ENCODE results near the gene RBM18. TPM values are rescaled to one million over a fixed set of nuclear protein-coding genes. Genes with fewer than 3 reads are reported as not detected.

Gene RBM18
- total RNA-seq, 4 donors from 2014 or later = 10.2 to 15.8 (median 11.9) TPM

DNA sequence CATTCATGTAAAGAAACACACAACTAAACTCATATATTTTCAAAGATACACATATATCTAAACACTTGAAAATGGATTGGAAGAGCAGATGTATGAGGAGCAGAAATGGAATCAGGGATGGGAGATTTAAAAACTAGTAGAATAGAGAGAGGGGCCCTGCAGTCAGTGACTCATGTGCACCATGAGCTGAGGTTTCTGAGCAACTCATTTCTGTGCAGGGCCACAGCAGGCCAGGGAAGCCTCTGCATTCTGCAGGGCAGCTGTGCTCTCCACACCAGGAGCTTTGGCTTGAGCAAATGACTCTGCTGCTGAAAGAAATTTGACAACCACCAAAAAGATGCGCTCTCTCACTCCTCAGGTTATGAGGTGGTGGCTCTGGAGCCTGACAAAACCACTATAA lies 63.0 kb downstream of the RBM18 start:
- Histone ChIP-seq H3K27ac (no peak overlapping the region), H3K36me3 (no peaks in the 10 kb centered on the region), H3K27me3 (peaks cover 19% of the 10 kb centered on the region), H3K4me3 (no peak overlapping the region), H3K4me1 (no peaks in the 10 kb centered on the region), H3K9me3 (no peaks in the 10 kb centered on the region)
- 88% methylated on average over 1 of the region's 1 CpG for WGBS
- DNase-seq (ENCODE audit: low spot score in 2 of 2) = no peak
- no peak for TF ChIP-seq POLR2A (IDR thresholded peaks at IDR 0.05)
- TF ChIP-seq, protein P1, sequence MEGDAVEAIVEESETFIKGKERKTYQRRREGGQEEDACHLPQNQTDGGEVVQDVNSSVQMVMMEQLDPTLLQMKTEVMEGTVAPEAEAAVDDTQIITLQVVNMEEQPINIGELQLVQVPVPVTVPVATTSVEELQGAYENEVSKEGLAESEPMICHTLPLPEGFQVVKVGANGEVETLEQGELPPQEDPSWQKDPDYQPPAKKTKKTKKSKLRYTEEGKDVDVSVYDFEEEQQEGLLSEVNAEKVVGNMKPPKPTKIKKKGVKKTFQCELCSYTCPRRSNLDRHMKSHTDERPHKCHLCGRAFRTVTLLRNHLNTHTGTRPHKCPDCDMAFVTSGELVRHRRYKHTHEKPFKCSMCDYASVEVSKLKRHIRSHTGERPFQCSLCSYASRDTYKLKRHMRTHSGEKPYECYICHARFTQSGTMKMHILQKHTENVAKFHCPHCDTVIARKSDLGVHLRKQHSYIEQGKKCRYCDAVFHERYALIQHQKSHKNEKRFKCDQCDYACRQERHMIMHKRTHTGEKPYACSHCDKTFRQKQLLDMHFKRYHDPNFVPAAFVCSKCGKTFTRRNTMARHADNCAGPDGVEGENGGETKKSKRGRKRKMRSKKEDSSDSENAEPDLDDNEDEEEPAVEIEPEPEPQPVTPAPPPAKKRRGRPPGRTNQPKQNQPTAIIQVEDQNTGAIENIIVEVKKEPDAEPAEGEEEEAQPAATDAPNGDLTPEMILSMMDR (IDR thresholded peaks at IDR 0.05) = no peak
- TF ChIP-seq EP300 (IDR thresholded peaks at IDR 0.05) = no peak

DNA sequence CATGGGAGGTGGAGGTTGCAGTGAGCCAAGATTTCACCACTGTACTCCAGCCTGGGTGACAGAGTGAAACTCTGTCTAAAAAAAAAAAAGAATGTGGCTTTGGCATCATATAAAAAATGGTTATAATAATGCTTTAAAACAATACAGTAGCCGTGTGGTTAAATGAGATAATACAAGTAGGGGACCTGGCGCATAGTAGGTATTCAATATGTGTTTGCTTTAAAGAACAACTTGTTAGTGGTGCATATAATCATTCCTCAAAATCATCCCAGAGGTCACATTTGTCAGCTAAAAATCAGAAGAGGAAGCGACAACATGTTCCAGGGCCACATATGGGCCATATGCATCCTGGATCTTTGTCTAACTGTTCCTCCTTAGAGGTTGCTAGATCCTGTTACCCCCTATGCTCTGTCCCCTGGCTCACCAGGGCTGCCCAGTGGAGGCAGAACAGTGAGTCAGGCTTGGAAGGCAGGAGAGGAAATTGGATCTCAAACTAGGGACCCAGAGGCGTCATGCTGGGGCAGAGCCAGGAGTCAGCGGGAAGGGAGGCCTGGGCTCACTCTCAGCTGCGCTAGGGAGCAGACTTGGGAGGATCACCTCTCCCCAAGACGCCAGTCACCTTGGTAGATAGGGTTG lies 63.6 kb downstream of the RBM18 start:
- no peak overlapping the region for H3K4me3 ChIP-seq
- 74% methylated on average over 7 of the region's 7 CpGs for WGBS
- H3K27ac ChIP-seq = no peak overlapping the region
- no peaks in the 10 kb centered on the region for H3K36me3 ChIP-seq
- H3K9me3 ChIP-seq = no peaks in the 10 kb centered on the region
- TF ChIP-seq EP300 (IDR thresholded peaks at IDR 0.05) = no peak
- no peaks in the 10 kb centered on the region for H3K4me1 ChIP-seq
- H3K27me3 ChIP-seq = peaks cover 15% of the 10 kb centered on the region
- DNase-seq (ENCODE audit: low spot score in 2 of 2) = no peak

DNA sequence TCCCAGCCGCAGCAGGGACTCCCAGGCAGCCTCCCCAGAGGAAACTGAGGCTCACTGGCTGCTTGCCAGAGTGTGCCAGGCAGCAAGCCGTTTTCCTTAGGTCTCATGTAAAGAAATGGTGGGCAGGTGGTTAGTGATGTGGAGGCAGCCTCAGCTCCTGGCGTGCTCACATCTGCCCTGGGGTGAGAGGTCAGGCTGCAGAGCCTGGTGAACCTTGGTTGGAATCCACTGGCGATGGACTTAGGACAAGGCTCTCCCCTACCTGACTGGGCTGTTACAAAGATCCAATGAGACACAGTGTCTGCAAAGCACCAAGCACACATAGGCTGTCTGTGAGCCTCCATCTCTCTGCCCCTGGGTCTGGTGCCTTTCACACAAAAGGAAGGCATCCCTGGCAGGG lies 66.8 kb downstream of the RBM18 start:
- Histone ChIP-seq H3K9me3 (no peaks in the 10 kb centered on the region), H3K27me3 (peaks cover 14% of the 10 kb centered on the region), H3K27ac (no peak overlapping the region), H3K4me3 (no peak overlapping the region), H3K36me3 (no peaks in the 10 kb centered on the region), H3K4me1 (no peaks in the 10 kb centered on the region)
- DNase-seq (ENCODE audit: low spot score in 2 of 2) = no peak
- TF ChIP-seq EP300 (IDR thresholded peaks at IDR 0.05) = no peak
- TF ChIP-seq POLR2A (IDR thresholded peaks at IDR 0.05) = no peak
- TF ChIP-seq POLR2AphosphoS5 (IDR thresholded peaks at IDR 0.05) = no peak
- TF ChIP-seq, protein P1 (IDR thresholded peaks at IDR 0.05) = no peak
- WGBS = 67% methylated on average over 1 of the region's 4 CpGs

DNA sequence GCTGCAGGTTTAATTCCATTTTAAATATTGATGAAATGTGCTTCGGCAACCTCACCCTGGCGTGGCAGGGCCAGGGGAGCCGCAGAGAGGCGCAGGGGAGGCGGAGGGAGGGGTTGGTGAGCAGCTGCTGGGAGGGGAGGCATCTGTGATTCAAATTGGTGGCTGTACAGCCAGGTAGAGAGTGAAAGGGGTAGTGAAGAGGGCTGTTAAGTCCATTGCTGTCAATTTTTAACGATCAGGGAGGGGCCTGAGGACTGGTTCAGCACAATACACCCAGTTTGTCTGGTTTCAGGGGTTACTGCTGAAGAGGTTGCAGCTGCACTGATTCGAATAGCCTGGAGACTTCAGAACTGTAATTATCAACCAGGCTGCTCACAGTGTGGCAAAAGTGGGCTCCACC lies 67.2 kb downstream of the RBM18 start:
- H3K27me3 ChIP-seq = peaks cover 14% of the 10 kb centered on the region
- no peak overlapping the region for H3K27ac ChIP-seq
- H3K4me1 ChIP-seq = no peaks in the 10 kb centered on the region
- WGBS = 48% methylated on average over 7 of the region's 7 CpGs
- H3K4me3 ChIP-seq = no peak overlapping the region
- no peak for DNase-seq (ENCODE audit: low spot score in 2 of 2)
- H3K36me3 ChIP-seq = no peaks in the 10 kb centered on the region
- TF ChIP-seq EP300 (IDR thresholded peaks at IDR 0.05) (no peak), POLR2A (IDR thresholded peaks at IDR 0.05) (no peak), POLR2AphosphoS5 (IDR thresholded peaks at IDR 0.05) (no peak)
- TF ChIP-seq, protein P1 (IDR thresholded peaks at IDR 0.05) = no peak
- H3K9me3 ChIP-seq = no peaks in the 10 kb centered on the region

DNA sequence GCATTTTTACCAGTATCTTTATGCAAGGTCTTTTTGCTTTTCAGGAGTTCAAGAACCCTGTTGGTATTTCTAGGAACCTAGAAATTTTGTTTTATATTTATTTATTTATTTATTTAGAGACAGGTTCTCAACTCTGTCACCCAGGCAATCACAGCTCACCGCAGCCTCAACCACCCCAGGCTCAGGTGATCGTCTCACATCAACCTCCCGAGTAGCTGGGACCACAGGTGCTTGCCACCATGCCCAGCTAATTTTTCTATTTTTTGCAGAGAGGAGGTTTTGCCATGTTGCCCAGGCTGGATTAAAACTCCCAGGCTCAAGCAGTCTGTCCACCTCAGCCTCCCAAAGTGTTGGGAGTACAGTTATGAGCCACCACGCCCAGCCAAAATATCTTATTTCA lies 68.8 kb downstream of the RBM18 start:
- DNase-seq (ENCODE audit: low spot score in 2 of 2) = no peak

More for the DNA sequence above, 68.8 kb downstream of the RBM18 start:
- Histone ChIP-seq H3K36me3 (no peaks in the 10 kb centered on the region), H3K9me3 (no peaks in the 10 kb centered on the region), H3K27me3 (peaks cover 14% of the 10 kb centered on the region), H3K4me3 (no peak overlapping the region), H3K4me1 (no peaks in the 10 kb centered on the region), H3K27ac (no peak overlapping the region)
- no peak for TF ChIP-seq EP300 (IDR thresholded peaks at IDR 0.05)
- TF ChIP-seq POLR2AphosphoS5 (IDR thresholded peaks at IDR 0.05) = no peak
- no peak for TF ChIP-seq POLR2A (IDR thresholded peaks at IDR 0.05)
- TF ChIP-seq, protein P1 (IDR thresholded peaks at IDR 0.05) = no peak
- 84% methylated on average over 4 of the region's 4 CpGs for WGBS
